Testis (tissue), 3 donors: ENCODE data around the gene SASH1. TPM values are rescaled to one million over a fixed set of nuclear protein-coding genes. Genes with fewer than 3 reads are reported as not detected.
"Not testable (repeated sequence)": the region's sequence is repeated elsewhere in the genome, so short reads cannot be mapped to it uniquely, and the experiment has no call there.

Experiments
- DNase-seq: peaks from one replicate; pipeline ENCODE4 v3.0.0-alpha.2; 2019
- H3K27ac ChIP-seq, 2 donors: fragments of 200-600 bp; sonication (generic); one replicate each; pipeline ENCODE4 v1.5.1; 2019
- H3K27me3 ChIP-seq: fragments of 200-600 bp; sonication (generic); one replicate; pipeline ENCODE4 v1.5.1; 2019
- H3K36me3 ChIP-seq: fragments of 200-600 bp; sonication (generic); one replicate; pipeline ENCODE4 v1.5.1; 2017; ENCODE audit warnings: low read depth; ENCODE audit errors: missing control alignments
- H3K4me1 ChIP-seq: fragments of 200-600 bp; sonication (generic); one replicate; pipeline ENCODE4 v1.5.1; 2019
- H3K4me3 ChIP-seq, 2 donors: fragments of 200-600 bp; sonication (generic); one replicate each; pipeline ENCODE4 v1.5.1; 2017 to 2019
- H3K9me3 ChIP-seq: fragments of 200-600 bp; sonication (generic); one replicate; pipeline ENCODE4 v1.5.1; 2017
- POLR2A ChIP-seq: fragments of 450-650 bp; IDR thresholded peaks from one replicate; pipeline ENCODE4 v1.6.1; 2017; ENCODE audit warnings: antibody characterized with exemption, mild to moderate bottlenecking, moderate library complexity
- whole genome bisulfite sequencing, 2 donors: methylation state at CpG; one replicate each; pipeline ENCODE4 v1.1.5; 2018; 5-methylcytosine and 5-hydroxymethylcytosine counted together
- intact Hi-C: fragments of 100-400 bp; cut with DNase I; formaldehyde crosslinking; loops from one replicate; pipeline ENCODE4 v1.15.1; 2023; ENCODE audit warnings: low total_unique reads
- polyA plus RNA-seq: library from polyadenylated mRNA; stranded (reverse); fragments of 350-450 nt; fragmentation: Illumina TruSeq; extraction: RNeasy Lipid Tissue Mini Kit (QIAGEN cat#74804); gene quantifications from one replicate; pipeline ENCODE4 v1.2.3, GENCODE V29; 2014; ENCODE audit warnings: low read depth, low replicate concordance; ENCODE audit not compliant: insufficient read depth
- total RNA-seq, 2 donors: library from RNA; depleted of rRNA; stranded (reverse); fragments of >200 nt; gene quantifications; one replicate each; pipeline ENCODE4 v1.2.3, GENCODE V29; 2016
- TF ChIP-seq, protein P1 (sequence below), 3 experiments: fragments of 450-650 bp in 2 of 3; fragments of 200-600 bp in 1 of 3; sonication (generic) in 1 of 3; IDR thresholded peaks; one replicate each; pipeline ENCODE4 v1.5.1; 2016 to 2019; ENCODE audit warnings: antibody characterized with exemption in 3 of 3, mild to moderate bottlenecking in 2 of 3, moderate library complexity in 1 of 3

SASH1 gene
- total and polyA plus RNA-seq, 3 donors from 2014 or later, result 12.1 to 42.1 (median 40.3) TPM

DNA sequence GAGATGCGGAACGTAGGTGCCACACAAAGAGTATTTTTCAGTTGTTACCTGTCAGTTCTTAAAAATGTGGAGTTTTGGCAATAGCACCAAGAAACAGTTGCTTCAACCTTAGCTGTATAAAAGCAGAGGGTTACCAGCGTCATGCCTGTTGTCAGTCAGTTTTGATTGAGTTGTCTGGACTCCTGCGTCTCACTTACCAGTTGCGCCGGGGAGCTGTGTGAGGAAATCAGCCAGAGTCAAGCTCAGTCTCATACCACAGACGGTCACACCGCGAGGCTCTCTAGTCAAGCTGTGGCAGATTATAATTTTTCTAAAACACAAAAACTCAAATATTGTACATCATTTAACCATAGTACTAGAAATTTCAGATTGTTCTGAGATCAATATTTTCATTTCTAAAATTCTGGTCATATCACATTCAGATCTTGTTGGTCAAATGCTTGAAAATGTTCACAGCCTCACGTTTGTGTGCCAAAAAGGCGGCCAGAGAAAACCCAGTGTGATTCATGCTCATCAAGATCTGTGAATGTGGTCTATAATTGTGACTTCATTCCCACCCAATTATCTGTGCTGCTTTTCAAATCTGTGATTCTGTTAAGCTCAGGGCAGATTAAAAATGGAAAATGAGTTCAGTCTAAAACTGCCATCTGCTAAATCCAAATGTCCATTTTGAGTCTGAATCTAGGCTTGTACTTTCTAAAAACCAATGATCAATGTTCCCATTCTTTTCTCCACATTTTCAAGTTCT, 37.5 kb downstream of the SASH1 start:
- Histone ChIP-seq H3K36me3 (no peaks in the 10 kb centered on the region), H3K4me1 (no peaks in the 10 kb centered on the region), H3K9me3 (no peaks in the 10 kb centered on the region), H3K27me3 (no peaks in the 10 kb centered on the region), H3K4me3 (no peak overlapping the region), H3K27ac (no peak overlapping the region)
- 93 to 95% methylated on average over 11 of the region's 11 CpGs for WGBS, 2 donors
- TF ChIP-seq, protein P1, sequence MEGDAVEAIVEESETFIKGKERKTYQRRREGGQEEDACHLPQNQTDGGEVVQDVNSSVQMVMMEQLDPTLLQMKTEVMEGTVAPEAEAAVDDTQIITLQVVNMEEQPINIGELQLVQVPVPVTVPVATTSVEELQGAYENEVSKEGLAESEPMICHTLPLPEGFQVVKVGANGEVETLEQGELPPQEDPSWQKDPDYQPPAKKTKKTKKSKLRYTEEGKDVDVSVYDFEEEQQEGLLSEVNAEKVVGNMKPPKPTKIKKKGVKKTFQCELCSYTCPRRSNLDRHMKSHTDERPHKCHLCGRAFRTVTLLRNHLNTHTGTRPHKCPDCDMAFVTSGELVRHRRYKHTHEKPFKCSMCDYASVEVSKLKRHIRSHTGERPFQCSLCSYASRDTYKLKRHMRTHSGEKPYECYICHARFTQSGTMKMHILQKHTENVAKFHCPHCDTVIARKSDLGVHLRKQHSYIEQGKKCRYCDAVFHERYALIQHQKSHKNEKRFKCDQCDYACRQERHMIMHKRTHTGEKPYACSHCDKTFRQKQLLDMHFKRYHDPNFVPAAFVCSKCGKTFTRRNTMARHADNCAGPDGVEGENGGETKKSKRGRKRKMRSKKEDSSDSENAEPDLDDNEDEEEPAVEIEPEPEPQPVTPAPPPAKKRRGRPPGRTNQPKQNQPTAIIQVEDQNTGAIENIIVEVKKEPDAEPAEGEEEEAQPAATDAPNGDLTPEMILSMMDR (IDR thresholded peaks at IDR 0.05), result no peak
- TF ChIP-seq POLR2A, result no peak
- intact Hi-C loops, result no loop called here
- no peak for DNase-seq

DNA sequence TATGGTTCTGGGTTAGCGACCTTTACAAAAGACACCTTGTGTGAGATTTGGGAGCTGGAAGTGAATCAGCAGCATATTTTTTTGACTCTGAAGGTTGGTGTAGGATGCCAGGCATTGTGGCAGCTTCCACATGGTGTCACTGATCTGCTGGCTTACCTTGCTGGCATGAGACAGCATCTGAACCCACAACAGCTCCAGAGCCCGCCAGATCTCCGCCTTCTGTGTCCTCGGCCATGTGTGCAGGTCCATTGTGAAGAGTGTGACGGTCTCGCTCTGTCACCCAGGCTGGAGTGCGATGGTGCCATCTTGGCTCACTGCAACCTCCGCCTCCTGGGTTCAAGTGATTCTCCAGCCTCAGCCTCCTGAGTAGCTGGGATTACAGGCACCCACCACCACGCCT, 39.4 kb downstream of the SASH1 start:
- H3K4me3 ChIP-seq, H3K27ac ChIP-seq, H3K36me3 ChIP-seq, H3K27me3 ChIP-seq, DNase-seq, H3K4me1 ChIP-seq, intact Hi-C loops, H3K9me3 ChIP-seq: not testable (repeated sequence)
- 91 to 97% methylated on average over 9 of the region's 9 CpGs for WGBS, 2 donors

DNA sequence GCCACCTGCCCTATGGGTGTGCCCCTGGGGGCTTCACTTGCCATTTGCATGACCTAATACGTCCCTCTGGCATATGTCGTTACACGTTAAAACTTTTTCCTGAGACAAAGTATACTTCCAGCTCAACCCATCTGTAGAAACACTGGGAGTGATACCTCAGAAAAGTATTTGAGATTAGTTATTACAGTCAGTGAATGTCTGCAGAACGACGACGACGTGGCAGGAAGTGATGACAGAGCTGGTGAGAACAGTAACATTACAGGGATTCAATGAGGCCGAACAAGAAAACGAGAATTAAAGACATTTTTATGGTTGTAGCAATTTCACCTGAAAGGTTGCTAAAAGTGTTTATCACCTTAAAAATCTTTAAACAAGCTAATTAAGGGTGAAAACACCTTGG, 40.2 kb downstream of the SASH1 start:
- no peak for DNase-seq
- no peaks in the 10 kb centered on the region for H3K4me1 ChIP-seq
- H3K9me3 ChIP-seq, result no peaks in the 10 kb centered on the region
- WGBS, 2 donors, result 94 to 96% methylated on average over 9 of the region's 9 CpGs
- intact Hi-C loops, result no loop called here
- no peaks in the 10 kb centered on the region for H3K36me3 ChIP-seq
- no peak overlapping the region for H3K4me3 ChIP-seq
- TF ChIP-seq, protein P1 (IDR thresholded peaks at IDR 0.05), result no peak
- no peak for TF ChIP-seq POLR2A
- H3K27me3 ChIP-seq, result no peaks in the 10 kb centered on the region
- no peak overlapping the region for H3K27ac ChIP-seq

DNA sequence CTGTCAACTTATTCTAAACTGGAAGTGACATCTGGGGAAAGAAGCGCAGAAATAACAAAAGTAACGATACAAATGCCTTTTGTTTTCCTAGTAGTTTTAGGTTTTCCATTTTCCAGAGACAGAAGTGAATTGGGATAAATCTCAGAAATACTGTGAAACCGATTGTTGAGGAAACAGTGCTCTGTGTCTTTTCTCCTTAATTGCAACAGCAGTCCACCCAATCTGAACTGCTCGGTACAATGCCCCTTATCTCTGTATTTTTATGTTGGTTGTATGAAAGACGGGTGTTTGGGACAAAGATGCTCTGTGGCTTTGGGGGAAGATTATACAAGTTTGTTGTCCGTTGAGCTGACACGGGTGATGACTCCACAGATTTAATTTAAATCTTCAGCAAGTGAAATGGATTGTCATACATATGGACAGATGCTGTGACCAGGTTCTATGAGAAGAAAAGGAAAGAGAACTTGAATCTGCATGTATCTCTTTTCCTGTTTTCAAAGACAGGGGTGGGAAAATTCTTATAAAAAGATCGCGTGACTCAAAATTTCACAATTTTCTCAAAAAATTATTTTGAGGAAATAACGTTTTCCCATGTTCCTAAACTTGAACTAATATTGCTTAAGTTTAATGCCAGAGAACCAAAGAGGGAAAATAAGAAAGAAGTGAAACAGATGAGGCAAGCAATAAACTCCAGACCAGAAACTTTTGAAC, 41.2 kb downstream of the SASH1 start:
- Histone ChIP-seq H3K4me3 (no peak overlapping the region), H3K9me3 (no peaks in the 10 kb centered on the region), H3K4me1 (no peaks in the 10 kb centered on the region), H3K27ac (no peak overlapping the region), H3K27me3 (no peaks in the 10 kb centered on the region), H3K36me3 (no peaks in the 10 kb centered on the region)
- DNase-seq, result no peak
- intact Hi-C loops, result no loop called here
- WGBS, 2 donors, result 79 to 83% methylated on average over 10 of the region's 10 CpGs
- TF ChIP-seq POLR2A, result no peak
- TF ChIP-seq, protein P1 (IDR thresholded peaks at IDR 0.05), result no peak

DNA sequence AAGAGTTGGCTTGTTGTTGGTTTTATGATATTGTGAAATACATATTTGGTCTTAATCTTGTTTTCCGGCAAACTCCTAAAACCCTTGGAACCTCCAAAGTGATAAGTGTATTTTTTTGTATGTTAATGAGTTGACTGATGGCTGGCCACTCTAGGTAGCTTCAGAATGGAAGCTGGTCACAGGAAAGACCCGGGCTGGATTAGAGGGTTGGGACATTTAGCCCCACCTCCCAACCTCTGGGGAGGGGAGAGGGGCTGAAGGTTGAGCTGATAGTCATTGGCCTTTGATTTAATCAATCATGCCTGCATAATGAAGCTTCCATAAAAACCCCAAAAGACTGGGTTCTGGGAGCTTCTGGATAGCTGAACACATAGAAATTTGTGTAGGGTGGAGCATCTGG, 42.7 kb downstream of the SASH1 start:
- H3K27me3 ChIP-seq, result no peaks in the 10 kb centered on the region
- H3K27ac ChIP-seq, result no peak overlapping the region
- no peak overlapping the region for H3K4me3 ChIP-seq
- WGBS, 2 donors, result 65 to 85% methylated on average over 2 of the region's 2 CpGs
- no peaks in the 10 kb centered on the region for H3K4me1 ChIP-seq
- no peaks in the 10 kb centered on the region for H3K36me3 ChIP-seq
- H3K9me3 ChIP-seq, result no peaks in the 10 kb centered on the region
- intact Hi-C loops, result no loop called here
- DNase-seq, result no peak
- TF ChIP-seq, protein P1 (IDR thresholded peaks at IDR 0.05), result no peak
- TF ChIP-seq POLR2A, result no peak
